ENCODE data around the gene SIK3. TPM values are rescaled to one million over a fixed set of nuclear protein-coding genes. Genes with fewer than 3 reads are reported as not detected.

Gene SIK3
- total RNA-seq, 2 donors from 2014 or later: 26.2 to 77.6 TPM

DNA sequence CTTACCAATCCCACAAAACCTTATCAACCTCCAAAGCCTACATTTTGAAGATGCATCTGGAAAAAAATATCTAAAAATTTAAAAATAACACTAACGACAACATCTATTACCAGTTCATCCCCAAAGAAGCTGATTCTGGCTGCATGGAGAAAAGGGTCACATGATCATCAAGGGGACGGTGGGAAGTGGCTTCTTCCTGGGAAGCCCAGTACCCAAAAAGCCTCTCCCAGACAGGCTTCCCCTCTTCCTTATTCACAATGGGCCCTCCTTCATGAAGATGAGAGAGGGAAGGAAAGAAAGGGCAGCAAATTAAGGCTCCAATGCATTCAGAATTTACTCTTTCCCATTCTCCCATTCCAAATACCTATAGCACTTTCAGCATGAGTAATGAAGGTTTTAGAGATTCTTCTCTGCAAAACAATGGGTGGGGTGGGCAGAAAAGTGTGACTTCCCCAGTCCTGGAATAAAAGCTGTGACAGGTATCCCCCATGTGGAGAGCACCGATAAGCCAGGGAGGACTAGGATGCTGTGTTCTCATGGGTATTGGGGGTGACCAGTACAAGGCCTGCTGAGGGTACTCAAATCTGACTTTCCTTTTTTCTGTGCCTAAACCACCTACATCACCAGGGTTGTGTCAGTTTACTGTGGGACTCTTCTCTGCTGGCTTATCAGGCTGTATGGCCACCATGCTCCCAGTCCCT is 88.2 kb downstream of the SIK3 start:
- no peaks in the 10 kb centered on the region for H3K4me1 ChIP-seq (replicated peaks)
- no peak overlapping the region for H3K4me3 ChIP-seq
- TF ChIP-seq POLR2AphosphoS5 (IDR thresholded peaks at IDR 0.05) (no peak), POLR2A (IDR thresholded peaks at IDR 0.05) (no peak), CTCF (IDR thresholded peaks at IDR 0.05) (no peak)
- WGBS: 59% methylated on average over 3 of the region's 3 CpGs
- H3K9me3 ChIP-seq: no peaks in the 10 kb centered on the region
- H3K27ac ChIP-seq: no peak overlapping the region
- H3K27me3 ChIP-seq (replicated peaks; ENCODE audit: insufficient read depth): no peaks in the 10 kb centered on the region
- no peak for DNase-seq (ENCODE audit: low spot score)
- intact Hi-C loops (cut with DNase I): no loop called here
- no peaks in the 10 kb centered on the region for H3K36me3 ChIP-seq

DNA sequence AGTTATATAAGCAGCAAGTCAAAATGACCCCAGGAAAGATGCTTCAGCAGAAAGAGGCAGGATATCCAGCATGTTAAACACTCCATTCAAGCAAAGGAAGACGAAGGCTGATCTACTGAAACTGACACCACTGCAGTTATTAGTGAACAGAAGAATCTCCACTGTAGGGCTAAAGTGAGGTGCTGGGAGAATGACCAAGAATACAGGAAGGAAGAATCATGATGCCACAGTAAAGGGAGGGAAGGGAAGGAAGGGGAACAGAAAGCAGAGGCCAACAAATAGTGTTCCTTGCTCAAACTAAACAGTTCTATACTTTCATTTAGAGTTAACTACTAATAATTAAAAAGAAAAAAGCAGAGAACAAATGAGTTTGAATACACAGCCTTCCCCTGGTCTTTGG is 92.5 kb downstream of the SIK3 start:
- no peaks in the 10 kb centered on the region for H3K27me3 ChIP-seq (replicated peaks; ENCODE audit: insufficient read depth)
- H3K4me1 ChIP-seq (replicated peaks): no peaks in the 10 kb centered on the region
- no peaks in the 10 kb centered on the region for H3K36me3 ChIP-seq
- TF ChIP-seq POLR2AphosphoS5 (IDR thresholded peaks at IDR 0.05) (no peak), CTCF (IDR thresholded peaks at IDR 0.05) (no peak), POLR2A (IDR thresholded peaks at IDR 0.05) (no peak)
- DNase-seq (ENCODE audit: low spot score): no peak
- no peak overlapping the region for H3K27ac ChIP-seq
- H3K4me3 ChIP-seq: no peak overlapping the region
- 69% methylated on average over 1 of the region's 1 CpG for WGBS
- intact Hi-C loops (cut with DNase I): no loop called here
- no peaks in the 10 kb centered on the region for H3K9me3 ChIP-seq

- Histone ChIP-seq H3K4me3 (no peak overlapping the region), H3K4me1 (replicated peaks) (no peaks in the 10 kb centered on the region), H3K27me3 (replicated peaks; ENCODE audit: insufficient read depth) (no peaks in the 10 kb centered on the region), H3K9me3 (no peaks in the 10 kb centered on the region), H3K27ac (no peak overlapping the region), H3K36me3 (no peaks in the 10 kb centered on the region)
- TF ChIP-seq POLR2AphosphoS5 (IDR thresholded peaks at IDR 0.05) (no peak), CTCF (IDR thresholded peaks at IDR 0.05) (no peak), POLR2A (IDR thresholded peaks at IDR 0.05) (no peak)
- WGBS: 65% methylated on average over 6 of the region's 6 CpGs
- no peak for DNase-seq (ENCODE audit: low spot score)
- intact Hi-C loops (cut with DNase I): no loop called here
These were observed 95.5 kb downstream of the SIK3 start for GRCh38 chr11:117002639-117003299.

- Histone ChIP-seq H3K27me3 (replicated peaks; ENCODE audit: insufficient read depth) (no peaks in the 10 kb centered on the region), H3K4me3 (no peak overlapping the region), H3K36me3 (no peaks in the 10 kb centered on the region), H3K9me3 (no peaks in the 10 kb centered on the region), H3K27ac (no peak overlapping the region), H3K4me1 (replicated peaks) (no peaks in the 10 kb centered on the region)
- WGBS: 30% methylated on average over 1 of the region's 1 CpG
- no peak for DNase-seq (ENCODE audit: low spot score)
- intact Hi-C loops (cut with DNase I): no loop called here
- TF ChIP-seq POLR2A (IDR thresholded peaks at IDR 0.05) (no peak), POLR2AphosphoS5 (IDR thresholded peaks at IDR 0.05) (no peak), CTCF (IDR thresholded peaks at IDR 0.05) (no peak)
These were observed 98.1 kb downstream of the SIK3 start for GRCh38 chr11:117000014-117000737.

Measured in prostate gland (tissue), 2 donors.